ENCODE measurements around the gene OR2T29.
"Not testable (repeated sequence)": the region's sequence is repeated elsewhere in the genome, so short reads cannot be mapped to it uniquely, and the experiment has no call there.

Gene OR2T29

GRCh38 chr1:248510217-248510616 lies 52.4 kb downstream of the OR2T29 start:
- not testable (repeated sequence) for DNase-seq (ENCODE audit: low read depth in 2 of 2)

GRCh38 chr1:248507773-248508172 lies 54.8 kb downstream of the OR2T29 start, which contains the start of gene OR2G6:
Gene OR2G6, plus strand, starts transcription at chr1:248508073. Its CDS starts 13,574 bp downstream, at chr1:248521647.
- not testable (repeated sequence) for DNase-seq (ENCODE audit: low read depth in 2 of 2)

Data from stimulated activated CD8-positive, alpha-beta memory T cell treated with anti-CD3 and anti-CD28 coated beads, Interleukin-15, amount 100 ng/mL, for 4 hours (primary cell).